GM21447 (cell line): ENCODE data around the gene ZNF425.
"Not testable (repeated sequence)": the region's sequence is repeated elsewhere in the genome, so short reads cannot be mapped to it uniquely, and the experiment has no call there.

ENCODE experiments used
- ATAC-seq: cut with Tn5 transposase; IDR thresholded peaks from one replicate; pipeline ENCODE4 v1.9.1; 2021; ENCODE audit not compliant: unreplicated experiment

The ZNF425 gene

DNA sequence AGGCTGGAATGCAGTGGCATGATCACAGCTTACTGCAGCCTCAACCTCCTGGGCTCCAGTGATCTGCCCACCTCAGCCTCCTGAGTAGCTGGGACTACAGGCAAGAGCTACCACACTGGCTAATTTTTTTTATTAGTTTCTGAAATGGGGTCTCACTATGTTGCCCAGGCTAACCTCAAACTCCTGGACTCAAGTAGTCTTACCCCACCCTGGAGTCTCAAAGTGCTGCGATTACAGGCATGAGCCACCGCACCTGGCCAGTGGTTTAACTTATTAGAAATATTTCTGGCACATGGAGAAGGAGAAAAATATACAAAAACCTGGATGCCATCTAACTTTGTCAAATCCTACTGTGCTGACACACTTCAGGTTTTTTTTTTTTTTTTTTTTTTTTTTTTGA, 50.8 kb downstream of the ZNF425 start:
- ATAC-seq, result no peak

GRCh38 chr7:149074116-149074885, 51.8 kb downstream of the ZNF425 start:
- no peak for ATAC-seq

- ATAC-seq, result no peak
These were observed 53.7 kb downstream of the ZNF425 start for GRCh38 chr7:149072438-149072775.

DNA sequence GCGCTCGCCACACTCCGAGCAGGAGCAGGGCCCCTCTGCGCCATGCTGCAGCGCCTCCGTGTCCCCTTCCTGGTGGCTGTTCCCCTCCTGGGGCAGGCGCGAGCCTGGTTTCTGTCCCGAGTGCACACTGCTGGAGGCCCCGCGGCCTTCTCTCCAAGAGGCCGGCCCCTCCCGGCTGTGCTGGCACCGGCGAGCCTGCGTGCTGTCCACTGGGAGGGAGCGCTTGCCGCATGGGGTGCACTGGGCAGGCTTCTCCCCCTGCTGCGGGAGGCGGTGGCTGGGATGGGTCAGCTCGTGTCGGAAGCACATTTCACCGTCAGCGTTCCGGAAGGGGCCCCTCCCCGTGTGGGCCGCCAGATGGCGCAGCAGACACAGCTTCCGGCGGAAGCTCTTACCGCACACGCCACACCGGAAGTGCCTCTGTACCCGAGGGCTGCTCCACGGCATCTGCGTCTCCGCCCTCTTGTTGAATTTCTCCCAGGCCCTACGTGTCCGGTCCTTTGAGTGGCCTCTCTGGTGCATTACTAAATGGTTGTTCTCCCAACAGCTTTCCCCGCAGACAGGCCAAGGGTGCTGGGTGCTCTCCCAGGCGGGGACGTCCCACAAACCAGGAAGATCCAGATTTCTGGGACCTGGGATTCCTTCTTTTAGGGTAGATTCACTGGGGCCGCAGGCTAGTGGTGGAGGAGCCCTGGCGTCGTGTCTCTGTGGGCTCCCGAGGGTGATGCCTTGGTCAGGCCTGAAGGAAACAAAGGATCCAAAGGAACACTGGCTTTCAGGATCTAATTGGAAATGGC, 54.3 kb downstream of the ZNF425 start:
- no peak for ATAC-seq

DNA sequence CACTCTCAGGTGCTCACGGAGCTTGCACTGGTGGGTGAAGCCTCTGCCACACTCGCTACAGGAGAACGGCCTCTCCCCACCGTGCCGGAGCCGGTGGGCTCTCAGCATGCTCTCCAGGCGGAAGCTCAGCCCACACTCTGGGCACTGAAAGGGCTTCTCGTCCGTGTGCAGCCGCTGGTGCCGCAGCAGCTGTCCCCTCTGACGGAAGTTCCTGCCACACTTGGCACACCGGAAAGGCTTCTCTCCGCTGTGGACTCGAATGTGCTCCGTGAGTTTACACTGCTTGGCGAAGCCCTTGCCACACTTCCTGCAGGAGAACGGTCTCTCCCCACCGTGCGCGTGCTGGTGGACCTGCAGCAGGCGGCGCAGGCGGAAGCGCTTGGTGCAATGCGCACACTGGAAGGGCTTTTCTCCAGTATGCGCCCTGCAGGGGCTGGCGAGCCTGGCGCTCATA, 54.9 kb downstream of the ZNF425 start:
- ATAC-seq, result no peak

- ATAC-seq, result no peak
These were observed 55.6 kb downstream of the ZNF425 start for GRCh38 chr7:149070372-149071125.

DNA sequence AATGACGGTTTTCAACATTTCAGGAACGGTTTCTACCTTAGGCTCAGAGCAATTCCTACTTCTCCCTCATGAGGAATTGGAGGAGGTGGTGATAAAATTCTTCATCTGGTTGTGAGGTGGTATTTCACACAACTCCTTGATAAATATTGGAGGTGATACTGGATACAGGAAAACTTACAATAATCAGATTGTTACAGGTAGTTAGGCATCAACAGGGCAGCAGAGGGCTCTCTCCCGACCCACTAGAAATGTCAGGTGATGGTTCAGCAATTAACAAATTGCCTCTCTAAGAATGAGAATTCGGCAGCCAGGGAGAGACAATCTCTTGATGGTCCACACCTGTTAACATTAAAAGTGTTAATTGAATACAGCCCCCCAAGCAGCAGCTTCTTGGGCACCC, 58.3 kb downstream of the ZNF425 start:
- no peak for ATAC-seq

- no peak for ATAC-seq
These were observed 62.6 kb downstream of the ZNF425 start for GRCh38 chr7:149063476-149063875.

DNA sequence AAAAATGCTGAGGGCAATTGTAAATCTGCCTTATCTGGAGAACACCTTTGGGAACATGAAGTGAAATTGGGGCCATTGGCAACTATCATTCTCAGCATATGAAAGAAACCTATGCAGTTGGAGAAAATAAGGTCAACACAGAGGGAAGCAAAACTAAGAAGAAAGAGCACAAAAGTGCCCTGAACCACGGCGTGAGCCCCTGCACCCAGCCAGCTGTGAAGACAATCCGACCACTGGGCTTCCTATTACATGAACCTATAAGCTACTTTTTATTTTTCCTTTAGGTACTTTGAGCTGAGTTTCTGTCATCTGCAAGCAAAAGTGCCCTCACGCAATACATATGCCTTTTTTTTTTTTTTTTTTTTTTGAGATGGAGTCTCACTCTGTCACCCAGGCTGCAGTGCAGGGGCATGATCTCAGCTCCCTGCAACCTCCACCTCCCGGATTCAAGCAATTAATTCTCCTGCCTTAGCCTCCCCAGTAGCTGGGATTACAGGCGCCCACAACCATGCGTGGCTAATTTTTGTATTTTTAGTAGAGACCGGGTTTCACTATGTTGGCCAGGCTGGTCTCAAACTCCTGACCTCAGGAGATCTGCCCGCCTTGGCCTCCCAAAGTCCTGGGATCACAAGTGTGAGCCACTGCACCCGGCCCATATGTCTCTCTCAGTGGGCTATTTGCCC, 63.8 kb downstream of the ZNF425 start:
- not testable (repeated sequence) for ATAC-seq

GRCh38 chr7:149060156-149060555, 66.0 kb downstream of the ZNF425 start:
- no peak for ATAC-seq

- ATAC-seq, result no peak
These were observed 72.2 kb downstream of the ZNF425 start for GRCh38 chr7:149053885-149054284.

- no peak for ATAC-seq
These were observed 72.7 kb downstream of the ZNF425 start for GRCh38 chr7:149053384-149053783.
